ENCODE data around the gene SAP30BP. TPM values are rescaled to one million over a fixed set of nuclear protein-coding genes. Genes with fewer than 3 reads are reported as not detected.

Gene SAP30BP
- total RNA-seq, 4 donors from 2014 or later = 65.3 to 117 (median 101) TPM

- DNase-seq = no peak
- H3K36me3 ChIP-seq = peaks cover 0 to 8% (median 0%) of the 10 kb centered on the region in 3 donors
- no peaks in the 10 kb centered on the region for H3K9me3 ChIP-seq
- H3K27ac ChIP-seq = no peak overlapping the region
- no peak for TF ChIP-seq CTCF (IDR thresholded peaks at IDR 0.05)
- no peak for TF ChIP-seq POLR2A (IDR thresholded peaks at IDR 0.05)
- peaks cover 0 to 30% (median 2%) of the 10 kb centered on the region in 4 donors for H3K4me1 ChIP-seq
- no peaks in the 10 kb centered on the region for H3K27me3 ChIP-seq
- no peak overlapping the region for H3K4me3 ChIP-seq
Observed at GRCh38 chr17:75681289-75681688, 14.2 kb downstream of the SAP30BP start.

- Histone ChIP-seq H3K36me3 (peaks cover 0 to 5% (median 0%) of the 10 kb centered on the region in 3 donors), H3K9me3 (no peaks in the 10 kb centered on the region), H3K27me3 (no peaks in the 10 kb centered on the region), H3K4me3 (no peak overlapping the region), H3K4me1 (peaks cover 0 to 39% (median 8%) of the 10 kb centered on the region in 4 donors), H3K27ac (peak overlapping the region in 3 of 4 donors; percentile 36 to 89 (median 83))
- peak in 1 of 3 donors; percentile 84 for DNase-seq
- TF ChIP-seq CTCF (IDR thresholded peaks at IDR 0.05) (no peak), POLR2A (IDR thresholded peaks at IDR 0.05) (peak in 1 of 2 donors; percentile 84)
Observed at GRCh38 chr17:75683583-75683982, 16.4 kb downstream of the SAP30BP start.

- peaks cover 0 to 39% (median 9%) of the 10 kb centered on the region in 4 donors for H3K4me1 ChIP-seq
- TF ChIP-seq CTCF (IDR thresholded peaks at IDR 0.05) = no peak
- no peak for TF ChIP-seq POLR2A (IDR thresholded peaks at IDR 0.05)
- no peaks in the 10 kb centered on the region for H3K27me3 ChIP-seq
- no peaks in the 10 kb centered on the region for H3K9me3 ChIP-seq
- H3K36me3 ChIP-seq = peaks cover 0 to 4% (median 0%) of the 10 kb centered on the region in 3 donors
- H3K27ac ChIP-seq = peak overlapping the region in 3 of 4 donors; percentile 44 to 89 (median 83)
- peak in 1 of 3 donors; percentile 72 for DNase-seq
- no peak overlapping the region for H3K4me3 ChIP-seq
Observed at GRCh38 chr17:75684249-75684648, 17.1 kb downstream of the SAP30BP start.

GRCh38 chr17:75684924-75685323 is 17.8 kb downstream of the SAP30BP start:
- DNase-seq = peak in 2 of 3 donors; percentile 68 to 77

GRCh38 chr17:75685499-75685898 is 18.4 kb downstream of the SAP30BP start:
- H3K36me3 ChIP-seq = peaks cover 0 to 4% (median 0%) of the 10 kb centered on the region in 3 donors
- H3K27me3 ChIP-seq = no peaks in the 10 kb centered on the region
- H3K4me3 ChIP-seq = no peak overlapping the region
- peak in 1 of 3 donors; percentile 15 for DNase-seq
- no peaks in the 10 kb centered on the region for H3K9me3 ChIP-seq
- TF ChIP-seq POLR2A (IDR thresholded peaks at IDR 0.05) (no peak), CTCF (IDR thresholded peaks at IDR 0.05) (no peak)
- H3K4me1 ChIP-seq = peaks cover 0 to 41% (median 11%) of the 10 kb centered on the region in 4 donors
- H3K27ac ChIP-seq = peak overlapping the region in 3 of 4 donors; percentile 71 to 89 (median 83)

More at GRCh38 chr17:75684924-75685323, 17.8 kb downstream of the SAP30BP start:
- Histone ChIP-seq H3K4me3 (no peak overlapping the region), H3K27me3 (no peaks in the 10 kb centered on the region), H3K27ac (peak overlapping the region in 3 of 4 donors; percentile 44 to 89 (median 83)), H3K36me3 (peaks cover 0 to 4% (median 0%) of the 10 kb centered on the region in 3 donors), H3K9me3 (no peaks in the 10 kb centered on the region), H3K4me1 (peaks cover 0 to 39% (median 9%) of the 10 kb centered on the region in 4 donors)
- TF ChIP-seq CTCF (IDR thresholded peaks at IDR 0.05) (no peak), POLR2A (IDR thresholded peaks at IDR 0.05) (peak in 1 of 2 donors; percentile 69)

Measured in Peyer's patch (tissue), 4 donors.